ACHN (cell line): ENCODE results near the gene VPS26B.
"Not testable (repeated sequence)": the region's sequence is repeated elsewhere in the genome, so short reads cannot be mapped to it uniquely, and the experiment has no call there.

Source experiments
- DNase-seq: peaks from one replicate; pipeline ENCODE4 v3.0.0-alpha.2; 2015
- in situ Hi-C: cut with HindIII; loops from 2 replicates; pipeline ENCODE4 v1.10.0; 2017; ENCODE audit warnings: low sequenced_read_pairs, low pct_ligation_motif_present, low pct_unique_long_range_greater_than_20kb

The VPS26B gene

DNA sequence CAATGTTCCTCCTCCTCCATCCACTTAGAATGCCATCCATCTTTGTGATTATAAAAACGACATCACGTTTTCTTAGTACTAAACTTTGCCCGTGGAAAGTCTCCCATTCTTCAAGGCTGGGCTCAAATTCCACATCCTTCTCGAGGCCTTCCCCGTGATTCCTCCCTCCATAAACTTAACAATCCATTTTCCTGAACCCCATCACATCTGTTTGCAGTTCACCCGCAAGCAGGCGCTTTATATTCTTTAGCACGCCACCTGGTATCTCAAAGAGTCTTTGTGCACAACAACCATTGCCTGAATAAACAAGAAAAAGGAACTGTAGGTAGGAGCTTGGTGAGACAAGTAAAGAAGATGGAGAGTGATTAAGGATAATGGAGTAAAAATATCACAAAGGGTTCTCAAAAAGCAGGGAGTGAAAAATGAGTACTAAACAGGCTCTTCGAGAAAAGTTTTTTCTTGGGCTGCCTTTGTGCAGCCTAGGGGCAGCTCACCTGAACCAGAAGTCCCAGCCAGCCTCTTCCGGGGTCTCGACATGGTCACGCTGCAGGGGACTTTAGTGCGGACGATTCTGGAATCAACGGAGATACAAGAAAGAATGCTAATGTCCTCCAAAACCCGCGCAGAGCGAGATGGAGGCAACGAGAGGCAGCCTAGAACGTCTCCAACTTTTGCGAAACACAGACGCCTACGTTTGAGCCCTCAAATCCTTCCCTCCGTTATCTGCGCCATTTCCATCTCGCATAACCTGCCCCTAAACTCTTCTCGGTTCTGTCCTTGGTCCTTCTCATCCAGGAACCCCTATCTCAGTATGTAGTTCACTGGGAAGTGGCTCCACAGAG, 28.1 kb downstream of the VPS26B start:
- peak; percentile 37 for DNase-seq
- in situ Hi-C loops: no loop called here

- in situ Hi-C loops: no loop called here
- peak; percentile 93 for DNase-seq
These were observed 28.9 kb downstream of the VPS26B start, which contains the start of the genes ACAD8 and THYN1 for GRCh38 chr11:134253188-134253993. Gene ACAD8 (plus strand): TSS chr11:134253568. CDS start chr11:134253601, 33 bp downstream. Gene THYN1 (minus strand): TSS chr11:134253352. CDS start chr11:134252882, 470 bp downstream.

- DNase-seq: no peak
These were observed 30.1 kb downstream of the VPS26B start for GRCh38 chr11:134254433-134255183.

GRCh38 chr11:134255184-134255561, 30.7 kb downstream of the VPS26B start:
- DNase-seq, in situ Hi-C loops: not testable (repeated sequence)

More at GRCh38 chr11:134254433-134255183, 30.1 kb downstream of the VPS26B start:
- in situ Hi-C loops: no loop called here

- in situ Hi-C loops: no loop called here
- DNase-seq: no peak
These were observed 32.6 kb downstream of the VPS26B start for GRCh38 chr11:134257101-134257500.

DNA sequence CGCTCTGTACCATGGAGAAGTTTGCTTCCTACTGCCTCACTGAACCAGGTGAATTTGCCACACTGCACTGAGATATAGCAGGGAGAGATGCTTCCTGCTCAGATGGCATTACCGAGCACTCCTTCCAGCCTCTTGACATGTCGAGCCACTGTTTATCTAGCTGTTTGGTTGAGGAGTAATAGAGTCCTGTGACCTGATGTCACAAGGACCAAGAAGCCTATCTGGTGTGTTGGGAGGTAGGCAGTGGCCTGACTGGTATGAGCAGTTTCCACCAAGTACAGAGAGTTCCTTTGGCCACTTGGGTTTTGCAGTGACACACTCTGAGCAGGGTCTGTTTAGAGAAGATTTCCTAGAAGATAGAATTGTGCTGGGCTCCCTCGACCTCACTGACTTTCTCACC, 34.1 kb downstream of the VPS26B start:
- DNase-seq: no peak
- in situ Hi-C loops: no loop called here

GRCh38 chr11:134260503-134260902, 36.0 kb downstream of the VPS26B start:
- no peak for DNase-seq
- in situ Hi-C loops: no loop called here

GRCh38 chr11:134260983-134261382, 36.5 kb downstream of the VPS26B start:
- no peak for DNase-seq
- in situ Hi-C loops: no loop called here

DNA sequence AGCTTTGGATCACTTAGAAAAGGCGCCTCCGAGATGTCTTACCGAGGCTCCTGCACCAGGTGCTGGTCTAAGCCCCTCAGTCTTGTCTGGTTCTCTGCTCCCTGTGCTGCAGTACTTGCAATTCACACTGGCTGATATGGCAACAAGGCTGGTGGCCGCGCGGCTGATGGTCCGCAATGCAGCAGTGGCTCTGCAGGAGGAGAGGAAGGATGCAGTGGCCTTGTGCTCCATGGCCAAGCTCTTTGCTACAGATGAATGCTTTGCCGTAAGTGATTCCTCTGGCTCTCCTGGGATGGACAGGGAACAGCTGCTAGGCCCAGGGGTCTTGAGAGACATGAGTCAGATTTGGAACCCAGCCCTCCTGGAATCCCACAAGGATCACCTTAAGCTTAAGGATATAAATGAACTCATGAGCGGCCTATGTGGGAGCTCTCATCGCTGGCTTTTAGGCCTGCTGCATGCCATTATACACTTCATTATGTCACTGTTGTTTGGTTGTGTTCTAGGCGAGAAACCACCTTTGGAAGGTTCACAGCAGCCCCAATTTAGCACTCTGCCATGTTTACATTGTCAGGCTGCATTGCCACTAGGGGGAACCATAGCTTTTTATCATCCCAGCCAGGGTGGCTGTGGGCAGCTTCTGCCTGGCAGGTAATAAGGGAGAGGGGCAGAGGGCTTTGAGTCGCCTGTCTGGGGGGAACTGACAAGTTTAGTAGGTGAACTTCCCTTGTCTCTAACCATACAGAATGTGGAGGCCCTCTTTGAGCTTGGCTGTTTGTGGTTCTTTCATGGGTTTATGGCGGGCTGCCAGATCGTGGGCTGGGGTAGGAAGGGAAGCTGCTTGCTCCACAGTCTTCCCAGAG, 37.4 kb downstream of the VPS26B start:
- DNase-seq: peak; percentile 25
- in situ Hi-C loops: no loop called here

DNA sequence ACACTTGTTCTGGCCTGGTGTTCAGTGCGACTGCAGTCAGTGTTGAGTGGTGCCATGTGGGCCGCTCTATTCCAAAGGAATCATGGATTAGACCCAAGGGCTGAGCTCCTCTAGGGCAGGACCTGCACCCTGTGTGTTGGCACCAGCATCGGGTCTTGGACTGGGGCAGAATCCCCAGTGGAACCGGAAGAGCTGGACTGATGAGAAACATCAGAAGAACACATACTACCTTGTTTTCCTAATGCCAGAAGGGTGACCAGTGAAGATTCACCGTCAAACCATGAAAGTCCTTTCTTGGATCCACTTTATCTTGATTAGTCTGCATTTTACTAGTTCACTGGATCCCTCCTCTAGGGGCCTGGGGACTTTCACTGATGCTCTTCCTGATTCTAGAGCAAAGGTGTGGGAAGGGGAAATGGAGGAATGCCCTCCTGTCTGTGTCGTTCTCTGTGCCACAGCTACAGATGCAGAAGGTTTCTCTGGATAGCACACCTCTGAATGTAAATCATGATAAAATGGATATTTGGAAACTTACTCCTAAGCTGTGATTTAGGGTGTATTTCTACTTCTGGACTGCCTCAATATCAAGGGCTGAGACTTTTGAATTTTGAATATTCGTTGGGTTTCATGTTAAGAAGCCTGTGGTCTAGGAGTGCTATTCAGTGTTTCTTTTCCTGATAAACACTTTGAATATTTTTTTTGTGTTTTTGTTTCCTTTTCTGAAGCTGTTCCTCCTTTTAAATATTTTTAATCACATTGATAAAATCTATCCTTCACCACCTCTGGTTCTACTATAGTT, 40.7 kb downstream of the VPS26B start:
- DNase-seq: no peak
- in situ Hi-C loops: no loop called here

GRCh38 chr11:134266440-134266839, 42.0 kb downstream of the VPS26B start:
- DNase-seq: no peak
- in situ Hi-C loops: no loop called here

GRCh38 chr11:134266841-134267251, 42.4 kb downstream of the VPS26B start:
- DNase-seq: no peak
- in situ Hi-C loops: no loop called here

DNA sequence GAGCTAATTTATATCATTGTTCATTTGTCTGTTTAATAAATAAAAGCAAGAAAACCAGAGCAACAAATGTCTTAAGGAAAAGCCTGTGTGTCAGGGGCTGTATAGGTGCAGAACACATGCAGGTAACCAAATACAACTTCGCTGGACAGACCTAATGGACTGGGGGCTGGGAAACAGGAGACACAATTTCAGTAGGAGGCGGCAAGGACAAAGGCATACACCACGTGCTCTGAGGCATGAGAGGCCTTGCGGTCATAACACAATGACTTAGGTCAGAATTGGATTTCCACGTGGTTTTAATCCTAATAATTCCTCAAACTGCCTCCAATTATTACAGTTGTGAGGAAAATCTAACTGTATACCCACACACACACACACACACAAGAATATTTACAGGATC, 43.0 kb downstream of the VPS26B start:
- in situ Hi-C loops: no loop called here
- no peak for DNase-seq

GRCh38 chr11:134267966-134268365, 43.5 kb downstream of the VPS26B start:
- no peak for DNase-seq

GRCh38 chr11:134270250-134270714, 45.8 kb downstream of the VPS26B start:
- no peak for DNase-seq
- in situ Hi-C loops: no loop called here

More at GRCh38 chr11:134267966-134268365, 43.5 kb downstream of the VPS26B start:
- in situ Hi-C loops: no loop called here

GRCh38 chr11:134271978-134272377, 47.5 kb downstream of the VPS26B start:
- in situ Hi-C loops: no loop called here
- DNase-seq: no peak
